ENCODE results near the gene ANXA9.
A peak's percentile ranks its signal among the peaks of the same experiment; 100 is the strongest.

ANXA9 gene

DNA sequence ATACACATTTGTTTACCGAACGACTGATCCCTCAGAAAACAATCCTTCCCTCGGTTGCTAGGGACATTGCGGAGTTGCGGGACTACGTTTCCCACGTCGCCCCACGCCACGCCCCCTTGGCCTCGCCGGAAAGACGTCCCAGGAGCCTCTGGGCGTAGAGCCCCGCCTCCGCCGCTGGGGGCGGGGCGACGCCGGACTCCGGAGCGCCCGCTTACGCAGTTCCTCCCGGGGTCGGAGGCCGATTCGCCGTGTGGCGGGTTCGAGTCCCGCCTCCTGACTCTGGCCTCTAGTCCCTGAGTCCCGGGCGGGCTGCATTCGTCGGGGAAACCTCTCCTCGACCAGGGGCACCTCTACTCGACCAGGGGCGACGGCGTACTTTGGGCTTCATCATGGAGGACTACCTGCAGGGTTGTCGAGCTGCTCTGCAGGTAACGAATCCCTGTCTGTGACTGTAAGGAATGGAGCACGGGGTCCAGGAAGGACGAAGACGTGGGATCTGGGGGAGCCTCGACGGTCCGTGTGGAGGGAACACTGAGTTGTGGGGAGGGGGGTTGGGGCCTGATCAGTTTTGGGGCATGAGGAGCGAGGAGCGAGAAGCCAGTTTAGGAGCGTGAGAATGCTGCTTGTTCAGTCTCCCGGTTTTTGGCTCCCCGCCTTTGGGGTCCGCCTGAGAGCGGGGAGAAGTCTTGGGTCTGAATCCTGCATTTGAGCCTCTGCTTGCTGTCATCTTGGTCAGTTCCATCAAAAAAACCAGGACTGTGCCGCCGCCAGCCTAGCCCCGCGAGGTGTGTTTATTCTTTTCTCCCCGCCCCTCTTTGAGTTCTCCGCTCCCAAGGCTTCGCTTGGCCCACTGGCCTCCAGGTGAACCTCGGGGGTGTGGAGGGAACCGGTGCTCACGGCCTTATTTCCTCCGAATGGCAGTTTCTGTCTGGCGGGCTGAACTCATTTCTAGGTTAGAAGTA is 26.4 kb downstream of the ANXA9 start, which contains the start of gene PRUNE1:
TSS of gene PRUNE1 (plus strand) at position 206 of the 962 bp plus-strand sequence. CDS start at position 390, 184 bp downstream.
- TF ChIP-seq EGR1 (IDR thresholded peaks at IDR 0.05), result no peak
- TF ChIP-seq YY1 (IDR thresholded peaks at IDR 0.05; ENCODE audit: low read depth), result peak; percentile 34; the same call in 1 of the 2 replicates
- TF ChIP-seq REST (IDR thresholded peaks at IDR 0.05; ENCODE audit: low read depth), result no peak
- TF ChIP-seq, protein P1, sequence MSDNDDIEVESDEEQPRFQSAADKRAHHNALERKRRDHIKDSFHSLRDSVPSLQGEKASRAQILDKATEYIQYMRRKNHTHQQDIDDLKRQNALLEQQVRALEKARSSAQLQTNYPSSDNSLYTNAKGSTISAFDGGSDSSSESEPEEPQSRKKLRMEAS (IDR thresholded peaks at IDR 0.05), result peak; percentile 45
- TF ChIP-seq CREB1 (IDR thresholded peaks at IDR 0.05; ENCODE audit: low read depth), result peak; percentile 70
- TF ChIP-seq USF1 (IDR thresholded peaks at IDR 0.05), result no peak
- TF ChIP-seq TEAD4 (IDR thresholded peaks at IDR 0.05), result no peak
- TF ChIP-seq EP300 (IDR thresholded peaks at IDR 0.05; ENCODE audit: borderline replicate concordance), result peak; percentile 34; the same call in 1 of the 2 replicates
- peak; percentile 67 for TF ChIP-seq TAF1 (IDR thresholded peaks at IDR 0.05; ENCODE audit: low read depth)
- TF ChIP-seq TCF12 (IDR thresholded peaks at IDR 0.05; ENCODE audit: low read depth), result peak; percentile 71; the same call in 1 of the 2 replicates
- TF ChIP-seq FOXM1 (IDR thresholded peaks at IDR 0.05; ENCODE audit: borderline replicate concordance, low read depth), result no peak
- 0 out of 2 replicates have a peak, but pooled peaks have one; percentile 37 for TF ChIP-seq ZBTB7A (IDR thresholded peaks at IDR 0.05; ENCODE audit: low read depth)
- no peak for TF ChIP-seq RAD21 (IDR thresholded peaks at IDR 0.05; ENCODE audit: low read depth)
- no peak for TF ChIP-seq CEBPB (IDR thresholded peaks at IDR 0.05)
- TF ChIP-seq NFIC (IDR thresholded peaks at IDR 0.05), result no peak

- TF ChIP-seq YY1 (IDR thresholded peaks at IDR 0.05; ENCODE audit: low read depth) (no peak), EP300 (IDR thresholded peaks at IDR 0.05; ENCODE audit: borderline replicate concordance) (no peak), TCF12 (IDR thresholded peaks at IDR 0.05; ENCODE audit: low read depth) (no peak), TAF1 (IDR thresholded peaks at IDR 0.05; ENCODE audit: low read depth) (no peak)
- TF ChIP-seq, protein P1 (IDR thresholded peaks at IDR 0.05), result no peak
Measured at GRCh38 chr1:151009206-151009587, 27.1 kb downstream of the ANXA9 start.

GRCh38 chr1:151009674-151010345 is 27.7 kb downstream of the ANXA9 start:
- no peak for TF ChIP-seq REST (IDR thresholded peaks at IDR 0.05; ENCODE audit: low read depth)
- no peak for TF ChIP-seq ZBTB7A (IDR thresholded peaks at IDR 0.05; ENCODE audit: low read depth)
- no peak for TF ChIP-seq TEAD4 (IDR thresholded peaks at IDR 0.05)
- TF ChIP-seq EGR1 (IDR thresholded peaks at IDR 0.05), result no peak
- no peak for TF ChIP-seq EP300 (IDR thresholded peaks at IDR 0.05; ENCODE audit: borderline replicate concordance)
- no peak for TF ChIP-seq TAF1 (IDR thresholded peaks at IDR 0.05; ENCODE audit: low read depth)
- no peak for TF ChIP-seq USF1 (IDR thresholded peaks at IDR 0.05)
- no peak for TF ChIP-seq FOXM1 (IDR thresholded peaks at IDR 0.05; ENCODE audit: borderline replicate concordance, low read depth)
- TF ChIP-seq YY1 (IDR thresholded peaks at IDR 0.05; ENCODE audit: low read depth), result no peak
- TF ChIP-seq, protein P1 (IDR thresholded peaks at IDR 0.05), result no peak
- TF ChIP-seq TCF12 (IDR thresholded peaks at IDR 0.05; ENCODE audit: low read depth), result no peak
- TF ChIP-seq CEBPB (IDR thresholded peaks at IDR 0.05), result no peak
- no peak for TF ChIP-seq RAD21 (IDR thresholded peaks at IDR 0.05; ENCODE audit: low read depth)
- TF ChIP-seq NFIC (IDR thresholded peaks at IDR 0.05), result no peak
- no peak for TF ChIP-seq CREB1 (IDR thresholded peaks at IDR 0.05; ENCODE audit: low read depth)

- TF ChIP-seq REST (IDR thresholded peaks at IDR 0.05; ENCODE audit: low read depth) (no peak), RAD21 (IDR thresholded peaks at IDR 0.05; ENCODE audit: low read depth) (no peak), EGR1 (IDR thresholded peaks at IDR 0.05) (no peak), TCF12 (IDR thresholded peaks at IDR 0.05; ENCODE audit: low read depth) (no peak), NFIC (IDR thresholded peaks at IDR 0.05) (no peak), TAF1 (IDR thresholded peaks at IDR 0.05; ENCODE audit: low read depth) (no peak), YY1 (IDR thresholded peaks at IDR 0.05; ENCODE audit: low read depth) (no peak), CEBPB (IDR thresholded peaks at IDR 0.05) (no peak), FOXM1 (IDR thresholded peaks at IDR 0.05; ENCODE audit: borderline replicate concordance, low read depth) (no peak), CREB1 (IDR thresholded peaks at IDR 0.05; ENCODE audit: low read depth) (no peak), USF1 (IDR thresholded peaks at IDR 0.05) (no peak), ZBTB7A (IDR thresholded peaks at IDR 0.05; ENCODE audit: low read depth) (no peak), TEAD4 (IDR thresholded peaks at IDR 0.05) (no peak), EP300 (IDR thresholded peaks at IDR 0.05; ENCODE audit: borderline replicate concordance) (no peak)
- TF ChIP-seq, protein P1 (IDR thresholded peaks at IDR 0.05), result no peak
Measured at GRCh38 chr1:151010346-151010726, 28.2 kb downstream of the ANXA9 start.
